SU-DHL-6 (cell line): Measurements from ENCODE around the gene TMEM168.

ENCODE experiments used
- H2AFZ ChIP-seq: fragments of 200-600 bp; sonication (generic); 2 replicates; pipeline ENCODE4 v1.6.1; 2014; ENCODE audit warnings: low read depth, mild to moderate bottlenecking, moderate library complexity, mixed read lengths, antibody characterized with exemption, low read length; ENCODE audit not compliant: severe bottlenecking
- H3F3A ChIP-seq: fragments of 200-600 bp; shearing (Covaris generic); 2 replicates; pipeline ENCODE4 v1.6.0; 2016; ENCODE audit warnings: antibody characterized with exemption, mild to moderate bottlenecking; ENCODE audit not compliant: insufficient read depth
- H3K27ac ChIP-seq: fragments of 200-600 bp; sonication (generic); 2 replicates; pipeline ENCODE4 v1.5.1; 2016; ENCODE audit warnings: low read depth, mild to moderate bottlenecking, low read length, moderate library complexity, mixed read lengths
- H3K27me3 ChIP-seq: fragments of 200-600 bp; sonication (generic), shearing (Covaris generic); 2 replicates; pipeline ENCODE4 v1.6.0; 2014; ENCODE audit warnings: mild to moderate bottlenecking, low read length
- H3K36me3 ChIP-seq: fragments of 200-600 bp; sonication (generic); 2 replicates; pipeline ENCODE4 v1.6.1; 2014; ENCODE audit warnings: mild to moderate bottlenecking, low read length, mixed read lengths
- H3K4me2 ChIP-seq: fragments of 300-600, 200-600 bp; shearing (Covaris generic), sonication (generic); 2 replicates; pipeline ENCODE4 v1.6.0; 2014; ENCODE audit warnings: low read length, low read depth, mild to moderate bottlenecking; ENCODE audit not compliant: poor library complexity, severe bottlenecking
- H3K4me3 ChIP-seq: fragments of 200-600 bp; sonication (generic); 2 replicates; pipeline ENCODE4 v1.5.1; 2014; ENCODE audit warnings: antibody characterized with exemption, low read length, mild to moderate bottlenecking, mixed read lengths; ENCODE audit not compliant: insufficient read depth, poor library complexity, severe bottlenecking
- H3K79me2 ChIP-seq: fragments of 200-600 bp; sonication (generic); 2 replicates; pipeline ENCODE4 v1.6.1; 2014; ENCODE audit warnings: mild to moderate bottlenecking, low read length, moderate library complexity; ENCODE audit not compliant: insufficient read depth
- H3K9ac ChIP-seq: fragments of 200-600 bp; sonication (generic); 2 replicates; pipeline ENCODE4 v1.7.0; 2014; ENCODE audit warnings: mild to moderate bottlenecking, low read length
- H3K9me2 ChIP-seq: fragments of 200-600 bp; sonication (generic); replicated peaks from 2 replicates; pipeline ENCODE4 v1.6.1; 2014; ENCODE audit warnings: low read length; ENCODE audit not compliant: insufficient read depth
- H3K9me3 ChIP-seq: fragments of 200-600 bp; sonication (generic); 2 replicates; pipeline ENCODE4 v1.6.1; 2014; ENCODE audit warnings: low read length, mixed read lengths; ENCODE audit not compliant: insufficient read depth
- H4K20me1 ChIP-seq: fragments of 200-600 bp; sonication (generic); 2 replicates; pipeline ENCODE4 v1.6.1; 2014; ENCODE audit warnings: low read depth, mild to moderate bottlenecking, antibody characterized with exemption, low read length, moderate library complexity, mixed read lengths
- EZH2phosphoT487 ChIP-seq: fragments of 200-600 bp; sonication (generic), shearing (Covaris generic); conservative IDR thresholded peaks from 2 replicates; pipeline ENCODE4 v1.6.1; 2018; ENCODE audit warnings: mild to moderate bottlenecking, antibody characterized with exemption, low read length, moderate library complexity, mixed read lengths
- TF ChIP-seq, protein P1 (sequence below): fragments of 200-600 bp; sonication (generic); IDR thresholded peaks from one replicate; pipeline ENCODE4 v1.5.1; 2017; ENCODE audit warnings: antibody characterized with exemption, mild to moderate bottlenecking, low read length, moderate library complexity; ENCODE audit not compliant: insufficient read depth, poor library complexity, severe bottlenecking

The TMEM168 gene

DNA sequence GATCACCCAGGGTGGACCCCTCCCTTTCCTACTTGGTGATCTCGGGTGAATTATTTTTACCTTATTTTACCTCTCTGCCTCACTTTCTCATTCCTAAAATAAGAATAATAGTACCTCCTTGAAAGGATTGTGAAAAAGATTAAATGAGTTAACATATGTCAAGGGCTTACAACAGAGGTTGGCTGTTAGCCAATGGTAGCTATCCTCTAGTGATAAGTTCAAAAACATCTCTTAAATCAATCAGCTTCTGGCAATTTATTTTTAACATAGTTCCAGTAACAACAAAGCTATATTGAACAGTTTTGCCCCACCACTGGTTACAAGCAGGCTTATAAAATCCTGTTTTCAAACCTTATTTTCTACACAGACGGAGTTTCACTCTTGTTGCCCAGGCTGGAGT, 45.4 kb downstream of the TMEM168 start:
- Histone ChIP-seq H3K27ac (no peak overlapping the region), H3K9ac (no peak overlapping the region), H4K20me1 (no peaks in the 10 kb centered on the region), H3K4me2 (no peak overlapping the region), H3K27me3 (no peaks in the 10 kb centered on the region), H3K36me3 (no peaks in the 10 kb centered on the region), H3K9me2 (no peaks in the 10 kb centered on the region), H3K9me3 (no peaks in the 10 kb centered on the region), H3F3A (no peaks in the 10 kb centered on the region), H2AFZ (no peak overlapping the region), H3K79me2 (no peaks in the 10 kb centered on the region), H3K4me3 (no peak overlapping the region)
- TF ChIP-seq EZH2phosphoT487 = no peak
- TF ChIP-seq, protein P1, sequence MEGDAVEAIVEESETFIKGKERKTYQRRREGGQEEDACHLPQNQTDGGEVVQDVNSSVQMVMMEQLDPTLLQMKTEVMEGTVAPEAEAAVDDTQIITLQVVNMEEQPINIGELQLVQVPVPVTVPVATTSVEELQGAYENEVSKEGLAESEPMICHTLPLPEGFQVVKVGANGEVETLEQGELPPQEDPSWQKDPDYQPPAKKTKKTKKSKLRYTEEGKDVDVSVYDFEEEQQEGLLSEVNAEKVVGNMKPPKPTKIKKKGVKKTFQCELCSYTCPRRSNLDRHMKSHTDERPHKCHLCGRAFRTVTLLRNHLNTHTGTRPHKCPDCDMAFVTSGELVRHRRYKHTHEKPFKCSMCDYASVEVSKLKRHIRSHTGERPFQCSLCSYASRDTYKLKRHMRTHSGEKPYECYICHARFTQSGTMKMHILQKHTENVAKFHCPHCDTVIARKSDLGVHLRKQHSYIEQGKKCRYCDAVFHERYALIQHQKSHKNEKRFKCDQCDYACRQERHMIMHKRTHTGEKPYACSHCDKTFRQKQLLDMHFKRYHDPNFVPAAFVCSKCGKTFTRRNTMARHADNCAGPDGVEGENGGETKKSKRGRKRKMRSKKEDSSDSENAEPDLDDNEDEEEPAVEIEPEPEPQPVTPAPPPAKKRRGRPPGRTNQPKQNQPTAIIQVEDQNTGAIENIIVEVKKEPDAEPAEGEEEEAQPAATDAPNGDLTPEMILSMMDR = no peak

GRCh38 chr7:112743811-112744210, 46.4 kb downstream of the TMEM168 start:
- Histone ChIP-seq H3K9me3 (no peaks in the 10 kb centered on the region), H3K27me3 (no peaks in the 10 kb centered on the region), H3K27ac (no peak overlapping the region), H3F3A (no peaks in the 10 kb centered on the region), H3K79me2 (no peaks in the 10 kb centered on the region), H3K9ac (no peak overlapping the region), H3K4me3 (no peak overlapping the region), H2AFZ (no peak overlapping the region), H3K36me3 (no peaks in the 10 kb centered on the region), H4K20me1 (no peaks in the 10 kb centered on the region), H3K9me2 (no peaks in the 10 kb centered on the region), H3K4me2 (no peak overlapping the region)
- TF ChIP-seq EZH2phosphoT487 = no peak
- TF ChIP-seq, protein P1 = no peak

- no peaks in the 10 kb centered on the region for H3K27me3 ChIP-seq
- no peak overlapping the region for H3K4me2 ChIP-seq
- H3K9me3 ChIP-seq = no peaks in the 10 kb centered on the region
- no peaks in the 10 kb centered on the region for H3K9me2 ChIP-seq
- TF ChIP-seq, protein P1 = no peak
- no peak for TF ChIP-seq EZH2phosphoT487
- no peak overlapping the region for H3K9ac ChIP-seq
- H3F3A ChIP-seq = no peaks in the 10 kb centered on the region
- no peaks in the 10 kb centered on the region for H4K20me1 ChIP-seq
- no peak overlapping the region for H3K4me3 ChIP-seq
- H3K79me2 ChIP-seq = no peaks in the 10 kb centered on the region
- no peaks in the 10 kb centered on the region for H3K36me3 ChIP-seq
- H3K27ac ChIP-seq = no peak overlapping the region
- no peak overlapping the region for H2AFZ ChIP-seq
Measured at GRCh38 chr7:112740667-112741066, 49.5 kb downstream of the TMEM168 start.
